HepG2 (cell line): Measurements from ENCODE around the gene KCTD14. TPM values are rescaled to one million over a fixed set of nuclear protein-coding genes. Genes with fewer than 3 reads are reported as not detected.
"Not testable (repeated sequence)": the region's sequence is repeated elsewhere in the genome, so short reads cannot be mapped to it uniquely, and the experiment has no call there.

Experiments
- ATAC-seq: fragments of 200-7000 bp; cut with Tn5 transposase; 3 replicates; pipeline ENCODE4 v1.9.1; 2020; ENCODE audit warnings: mild to moderate bottlenecking, moderate library complexity
- BruUV-seq: library from RNA; stranded (reverse); fragments of 400-500 nt; replicated peaks from 2 replicates; lab custom pipeline; 2021; lab: Mats Ljungman, UMichigan
- CTCF ChIA-PET: fragments of 300-600 bp; formaldehyde crosslinking; extraction: SDS; loops from one replicate; lab custom pipeline; 2021; ENCODE audit warnings: low total read pairs, inconsistent platforms, low intra/inter-chr PET ratio; lab: Yijun Ruan, JAX
- POLR2A ChIA-PET: fragments of 350-600 bp; sonication (Branson Sonifier 250); formaldehyde crosslinking; loops from one replicate; lab custom pipeline; 2020; ENCODE audit warnings: antibody characterized with exemption, inconsistent platforms; lab: Yijun Ruan, JAX
- DNase-seq: peaks from one replicate; pipeline ENCODE4 v3.0.0-alpha.2; 2015; ENCODE audit warnings: low spot score
- FAIRE-seq: peaks from 3 replicates; lab custom pipeline; 2011; peaks lifted over from hg19 to GRCh38; lab: Jason Lieb, UNC
- H2AFZ ChIP-seq: one replicate; pipeline ENCODE4 v1.6.1; 2011; ENCODE audit warnings: low read length, inconsistent platforms
- H3K27ac ChIP-seq: fragments of 300-600 bp; 3 replicates; pipeline ENCODE4 v1.8.0; 2011; ENCODE audit warnings: mixed run types, mild to moderate bottlenecking, mixed read lengths, low read length, inconsistent platforms; ENCODE audit not compliant: insufficient read depth; ENCODE audit errors: extremely low read length
- H3K27me3 ChIP-seq, 2 experiments: fragments of 200-600 bp in 1 of 2; 2 replicates in 1 of 2; 3 replicates in 1 of 2; pipeline versions ENCODE4 v1.6.0 to v1.8.0; 2011; ENCODE audit warnings: low read length in 2 of 2, mild to moderate bottlenecking in 2 of 2, moderate library complexity in 2 of 2, inconsistent platforms in 1 of 2; ENCODE audit not compliant: insufficient read depth in 2 of 2, control insufficient read depth in 1 of 2
- H3K36me3 ChIP-seq, 2 experiments: fragments of 200-600 bp in 1 of 2; replicated peaks in 1 of 2; 2 replicates in 1 of 2; 3 replicates in 1 of 2; pipeline versions ENCODE4 v1.5.1 to v1.8.0; 2011; ENCODE audit warnings: low read length in 2 of 2, inconsistent platforms in 1 of 2; ENCODE audit not compliant: insufficient read depth in 2 of 2, control insufficient read depth in 1 of 2
- H3K4me1 ChIP-seq: 2 replicates; pipeline ENCODE4 v1.5.1; 2012; ENCODE audit warnings: low read length, inconsistent platforms; ENCODE audit not compliant: insufficient read depth
- H3K4me2 ChIP-seq: 2 replicates; pipeline ENCODE4 v1.6.0; 2011; ENCODE audit warnings: low read depth, low read length, inconsistent platforms
- H3K4me3 ChIP-seq, 3 experiments: fragments of 200-600 bp in 1 of 3; sonication (generic), shearing (Covaris generic) in 1 of 3; replicated peaks in 1 of 3; 2 replicates each; pipeline ENCODE4 v1.5.1; 2011 to 2016; ENCODE audit warnings: low read length in 3 of 3, inconsistent platforms in 2 of 3, low read depth in 2 of 3, mild to moderate bottlenecking in 2 of 3, control low read depth in 1 of 3, mixed read lengths in 1 of 3; ENCODE audit not compliant: insufficient read depth in 1 of 3
- H3K79me2 ChIP-seq: one replicate; pipeline ENCODE4 v1.6.1; 2011; ENCODE audit warnings: low read length, inconsistent platforms; ENCODE audit not compliant: insufficient read depth
- H3K9ac ChIP-seq: 2 replicates; pipeline ENCODE4 v1.6.0; 2011; ENCODE audit warnings: mild to moderate bottlenecking, low read depth, low read length, inconsistent platforms; ENCODE audit not compliant: insufficient read depth
- H3K9me3 ChIP-seq: 2 replicates; pipeline ENCODE4 v1.5.1; 2012; ENCODE audit warnings: mild to moderate bottlenecking, low read length
- H4K20me1 ChIP-seq: 2 replicates; pipeline ENCODE4 v1.6.0; 2011; ENCODE audit warnings: inconsistent platforms, mild to moderate bottlenecking, low read length, moderate library complexity; ENCODE audit not compliant: insufficient read depth
- FOSL2 ChIP-seq: sonication (generic); formaldehyde crosslinking; IDR thresholded peaks from 2 replicates; pipeline ENCODE4 v1.4.0; 2020; ENCODE audit warnings: missing genetic modification reagents
- MED13 ChIP-seq: sonication (generic); formaldehyde crosslinking; IDR thresholded peaks from 2 replicates; pipeline ENCODE4 v1.5.0; 2020; ENCODE audit warnings: missing genetic modification reagents
- NCOR1 ChIP-seq: fragments of 200-600 bp; sonication (generic); IDR thresholded peaks from 2 replicates; pipeline ENCODE4 v1.7.0; 2017; ENCODE audit warnings: antibody characterized with exemption, low read length, borderline replicate concordance
- SP4 ChIP-seq: sonication (generic); formaldehyde crosslinking; IDR thresholded peaks from 2 replicates; pipeline ENCODE4 v1.8.1; 2023; ENCODE audit warnings: mild to moderate bottlenecking, missing genetic modification reagents
- SRSF4 ChIP-seq: fragments of 200-400 bp; formaldehyde crosslinking; IDR thresholded peaks from one replicate; pipeline ENCODE4 v1.6.1; 2018; ENCODE audit warnings: mild to moderate bottlenecking, low read depth, low read length, moderate library complexity; ENCODE audit not compliant: poor library complexity, severe bottlenecking
- ZKSCAN1 ChIP-seq: fragments of 150-350 bp; IDR thresholded peaks from 2 replicates; pipeline ENCODE4 v1.6.1; 2014; ENCODE audit warnings: low read length
- ZNF234 ChIP-seq: sonication (generic); formaldehyde crosslinking; conservative IDR thresholded peaks from 2 replicates; pipeline ENCODE4 v1.5.1; 2020; ENCODE audit warnings: mild to moderate bottlenecking, missing genetic modification reagents
- ZNF501 ChIP-seq: sonication (generic); formaldehyde crosslinking; IDR thresholded peaks from 2 replicates; pipeline ENCODE4 v1.5.1; 2020; ENCODE audit warnings: mild to moderate bottlenecking, moderate library complexity, missing genetic modification reagents
- ZNF772 ChIP-seq: sonication (generic); formaldehyde crosslinking; IDR thresholded peaks from 2 replicates; pipeline ENCODE4 v1.5.0; 2020; ENCODE audit warnings: mild to moderate bottlenecking, missing genetic modification reagents
- WGBS: methylation state at CpG from one replicate; pipeline ENCODE4 v1.1.6; 2017; ENCODE audit warnings: low lambda C conversion rate; 5-methylcytosine and 5-hydroxymethylcytosine counted together
- in situ Hi-C: cut with HindIII; loops from 2 replicates; pipeline ENCODE4 v1.10.0; 2017; ENCODE audit warnings: low pct_unique_long_range_greater_than_20kb; ENCODE audit not compliant: extremely low pct_ligation_motif_present
- intact Hi-C: fragments of 100-400 bp; cut with micrococcal nuclease; formaldehyde crosslinking; loops from one replicate; pipeline ENCODE4 v1.10.0; 2022; ENCODE audit not compliant: unreplicated experiment
- polyA plus RNA-seq, 8 experiments: library from polyadenylated mRNA; depleted of rRNA in 3 of 8; stranded (reverse) in 7 of 8; unstranded in 1 of 8; fragments of >200 nt; fragmentation: Illumina TruSeq in 4 of 8; extraction: Trizol in 4 of 8; gene quantifications; 2 replicates each; pipeline versions ENCODE4 v1.2.1 to v1.2.3, GENCODE V29; 2011 to 2016; ENCODE audit warnings: low read depth in 4 of 8, missing spikeins in 1 of 8, mixed read lengths in 1 of 8; ENCODE audit not compliant: insufficient read depth in 1 of 8
- total RNA-seq, 5 experiments: library from RNA; depleted of rRNA; stranded (reverse); fragments of >200 nt; fragmentation: Illumina TruSeq; extraction: Trizol; gene quantifications; 2 replicates each; pipeline ENCODE4 v1.2.3, GENCODE V29; 2016; ENCODE audit warnings: low read depth in 1 of 5
- TF ChIP-seq, protein P1 (sequence below): sonication (generic); formaldehyde crosslinking; IDR thresholded peaks from 2 replicates; pipeline ENCODE4 v1.4.0; 2020; ENCODE audit warnings: missing genetic modification reagents
- TF ChIP-seq, protein P2 (sequence below): sonication (generic); formaldehyde crosslinking; IDR thresholded peaks from 2 replicates; pipeline ENCODE4 v1.8.0; 2022; ENCODE audit warnings: missing genetic modification reagents, low read depth, mild to moderate bottlenecking, borderline replicate concordance

Gene KCTD14
- total and polyA plus RNA-seq, 2 of the 13 experiments (the other 11 are each of a cell fraction or from before 2014, with no cell fraction given) = 10.3 to 15.6 TPM

DNA sequence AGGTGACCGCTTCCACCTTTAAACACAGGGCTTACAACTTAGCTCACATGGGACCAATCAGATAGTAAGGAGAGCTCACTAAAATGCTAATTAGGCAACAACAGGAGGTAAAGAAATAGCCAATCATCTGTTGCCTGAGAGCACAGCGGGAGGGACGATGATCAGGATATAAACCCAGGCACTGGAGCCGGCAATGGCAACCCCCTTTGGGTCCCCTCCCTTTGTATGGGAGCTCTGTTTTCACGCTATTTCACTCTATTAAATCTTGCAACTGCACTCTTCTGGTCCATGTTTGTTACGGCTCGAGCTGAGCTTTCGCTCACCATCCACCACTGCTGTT lies 18.3 kb upstream of the KCTD14 start:
- 94% methylated on average over 8 of the region's 8 CpGs for WGBS
- ATAC-seq, H3K27ac ChIP-seq, in situ Hi-C loops, H3K9ac ChIP-seq, intact Hi-C loops, H3K79me2 ChIP-seq, BruUV-seq, H4K20me1 ChIP-seq, H2AFZ ChIP-seq, CTCF ChIA-PET, H3K4me2 ChIP-seq, H3K36me3 ChIP-seq, H3K9me3 ChIP-seq, DNase-seq, H3K27me3 ChIP-seq, H3K4me3 ChIP-seq, FAIRE-seq: not testable (repeated sequence)
- POLR2A ChIA-PET = interaction anchor here (0.9 to 3.1 kb wide), 3 partner anchors 9 to 149 kb away, joined by 3 to 25 read pairs (median 3); partner anchors contain the start of gene INTS4
- H3K4me1 ChIP-seq = peaks cover 80% of the 10 kb centered on the region

GRCh38 chr11:78040691-78041379 lies 17.8 kb upstream of the KCTD14 start:
- DNase-seq = no peak
- Histone ChIP-seq H4K20me1 (no peaks in the 10 kb centered on the region), H2AFZ (no peak overlapping the region), H3K79me2 (no peaks in the 10 kb centered on the region), H3K9me3 (no peaks in the 10 kb centered on the region), H3K4me1 (peaks cover 79% of the 10 kb centered on the region), H3K4me3 (no peak overlapping the region), H3K27ac (no peak overlapping the region), H3K36me3 (no peaks in the 10 kb centered on the region), H3K9ac (no peak overlapping the region), H3K4me2 (no peak overlapping the region), H3K27me3 (no peaks in the 10 kb centered on the region)
- no TSS peak for BruUV-seq
- no peak for FAIRE-seq
- ChIA-PET POLR2A (interaction anchor here (0.9 to 3.1 kb wide), 5 partner anchors 9 to 150 kb away, joined by 3 to 25 read pairs (median 6); partner anchors contain the start of genes INTS4 and KCTD14), CTCF (no interaction called here)
- 92% methylated on average over 15 of the region's 15 CpGs for WGBS
- intact Hi-C loops (no loop called here), in situ Hi-C loops (no loop called here)
- no peak for ATAC-seq
- no peak for TF ChIP-seq SRSF4
- TF ChIP-seq, protein P1, sequence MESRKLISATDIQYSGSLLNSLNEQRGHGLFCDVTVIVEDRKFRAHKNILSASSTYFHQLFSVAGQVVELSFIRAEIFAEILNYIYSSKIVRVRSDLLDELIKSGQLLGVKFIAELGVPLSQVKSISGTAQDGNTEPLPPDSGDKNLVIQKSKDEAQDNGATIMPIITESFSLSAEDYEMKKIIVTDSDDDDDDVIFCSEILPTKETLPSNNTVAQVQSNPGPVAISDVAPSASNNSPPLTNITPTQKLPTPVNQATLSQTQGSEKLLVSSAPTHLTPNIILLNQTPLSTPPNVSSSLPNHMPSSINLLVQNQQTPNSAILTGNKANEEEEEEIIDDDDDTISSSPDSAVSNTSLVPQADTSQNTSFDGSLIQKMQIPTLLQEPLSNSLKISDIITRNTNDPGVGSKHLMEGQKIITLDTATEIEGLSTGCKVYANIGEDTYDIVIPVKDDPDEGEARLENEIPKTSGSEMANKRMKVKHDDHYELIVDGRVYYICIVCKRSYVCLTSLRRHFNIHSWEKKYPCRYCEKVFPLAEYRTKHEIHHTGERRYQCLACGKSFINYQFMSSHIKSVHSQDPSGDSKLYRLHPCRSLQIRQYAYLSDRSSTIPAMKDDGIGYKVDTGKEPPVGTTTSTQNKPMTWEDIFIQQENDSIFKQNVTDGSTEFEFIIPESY (CRISPR knock-in tag) = peak; percentile 63; the same call in 1 of the 2 replicates
- TF ChIP-seq NCOR1 = no peak
- TF ChIP-seq ZNF772 = no peak
- no peak for TF ChIP-seq ZNF234
- no peak for TF ChIP-seq ZKSCAN1
- no peak for TF ChIP-seq SP4
- TF ChIP-seq MED13 (CRISPR knock-in tag) = no peak
- peak; percentile 51 for TF ChIP-seq FOSL2 (CRISPR knock-in tag)
- TF ChIP-seq, protein P2, sequence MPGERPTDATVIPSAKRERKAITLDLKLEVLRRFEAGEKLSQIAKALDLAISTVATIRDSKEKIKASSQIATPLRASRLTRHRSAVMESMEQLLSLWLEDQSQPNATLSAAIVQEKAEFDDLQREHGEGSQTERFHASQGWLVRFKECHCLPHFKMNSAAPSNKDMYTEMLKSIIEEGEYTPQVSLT = no peak
- TF ChIP-seq ZNF501 (CRISPR knock-in tag) = 0 out of 2 replicates have a peak, but pooled peaks have one; percentile 14
